Left renal cortex interstitium (tissue), 4 donors: ENCODE results near the gene PIGQ. TPM values are rescaled to one million over a fixed set of nuclear protein-coding genes. Genes with fewer than 3 reads are reported as not detected.

Experiments used
- DNase-seq, 4 donors: peaks; one replicate each; pipeline ENCODE4 v3.0.0-alpha.2; 2013; ENCODE audit warnings: low read depth in 4 of 4, low spot score in 2 of 4, missing footprints in 1 of 4
- polyA plus RNA-seq, 4 donors: library from polyadenylated mRNA; unstranded; fragments of 120-200 nt; gene quantifications; one replicate each; pipeline ENCODE4 v1.2.1, GENCODE V29; 2013; ENCODE audit not compliant: insufficient read length in 4 of 4

Gene PIGQ
- polyA plus RNA-seq, 4 donors, result 44.9 to 92.7 (median 76.9) TPM

DNA sequence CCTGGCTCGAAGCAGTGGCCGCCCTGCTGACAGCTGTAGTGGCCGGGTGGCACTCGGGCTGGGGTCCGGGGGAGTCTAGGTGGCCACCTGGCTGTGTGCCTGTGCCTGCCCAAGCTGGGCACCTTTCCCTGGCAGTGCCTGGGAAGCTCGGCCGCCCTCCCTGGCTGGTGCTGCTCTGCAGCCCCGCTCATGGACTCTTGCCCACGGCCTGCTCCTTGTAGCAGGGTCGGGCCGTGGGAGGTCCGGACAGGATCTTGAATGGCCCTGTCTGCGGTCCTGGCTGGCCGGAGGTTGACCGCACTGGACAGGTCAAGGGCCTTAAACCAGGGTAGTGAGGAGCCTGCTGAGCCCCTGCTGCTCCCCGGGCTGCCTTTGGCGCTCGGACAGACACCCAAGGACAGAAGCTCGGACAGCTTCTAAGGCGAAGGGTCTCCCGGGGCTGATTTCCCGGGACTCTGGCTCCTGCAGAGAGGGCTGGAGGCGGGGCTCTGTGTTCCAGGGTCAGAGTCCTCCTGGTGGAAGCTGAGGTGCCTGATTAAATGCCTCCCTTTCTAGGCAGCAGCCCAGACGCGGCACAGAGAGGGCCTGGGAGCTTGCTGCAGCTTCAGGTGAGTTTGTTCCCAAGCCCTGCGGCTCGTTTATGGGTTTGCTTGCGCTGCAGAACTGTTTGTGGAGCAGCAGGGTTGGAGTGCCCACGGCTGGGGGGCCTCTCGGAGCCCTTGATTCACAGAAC is 36.2 kb upstream of the PIGQ start:
- no peak for DNase-seq

DNA sequence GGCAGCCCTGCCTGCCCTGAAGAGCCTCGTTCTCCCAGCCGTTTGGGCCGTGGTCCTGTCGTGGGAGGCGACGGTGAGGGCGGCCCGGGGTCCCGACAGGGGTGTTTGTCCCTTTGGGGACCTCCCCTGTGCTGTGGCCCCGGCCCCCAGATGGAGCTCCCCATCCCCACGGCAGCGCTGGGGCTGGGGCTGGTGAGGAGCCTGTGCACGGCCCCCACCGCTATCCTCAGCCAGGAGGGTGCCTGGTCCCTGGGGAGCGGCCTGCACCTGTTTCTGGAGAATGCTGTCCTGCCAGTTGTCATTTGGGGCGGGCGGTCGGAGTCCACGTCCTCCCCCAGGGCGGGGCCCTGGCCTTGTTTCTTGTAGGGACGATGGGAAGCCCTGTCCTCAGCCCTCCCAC is 35.6 kb upstream of the PIGQ start:
- no peak for DNase-seq

DNA sequence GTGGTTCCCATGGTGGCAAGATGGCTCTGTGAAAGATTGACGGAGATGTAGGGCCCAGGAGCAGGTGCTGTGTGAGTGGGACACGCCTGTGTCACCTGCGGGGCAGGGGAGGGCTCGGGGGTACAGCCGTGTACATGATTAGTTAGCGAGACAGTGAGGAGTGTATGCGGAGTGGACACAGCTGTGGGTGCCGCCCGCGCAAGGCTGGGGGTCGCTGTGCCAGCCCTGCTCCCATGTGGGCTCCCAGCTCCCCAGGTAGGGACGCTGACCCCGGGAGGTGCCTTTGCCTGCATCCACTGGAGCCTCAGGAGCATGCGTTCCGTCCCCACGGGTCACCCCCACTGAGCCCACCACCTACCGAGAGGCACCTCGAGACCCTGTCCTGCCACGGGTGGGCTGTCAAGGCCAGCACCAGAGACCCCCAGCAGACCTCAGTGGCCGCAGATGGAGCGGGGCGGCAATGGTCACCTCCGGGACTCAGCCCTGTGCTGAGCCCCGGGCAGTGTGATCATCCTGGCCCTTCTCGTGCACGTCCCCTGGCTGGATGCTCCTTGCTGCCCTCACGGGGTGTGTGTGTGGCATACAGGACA is 34.8 kb upstream of the PIGQ start:
- no peak for DNase-seq

DNA sequence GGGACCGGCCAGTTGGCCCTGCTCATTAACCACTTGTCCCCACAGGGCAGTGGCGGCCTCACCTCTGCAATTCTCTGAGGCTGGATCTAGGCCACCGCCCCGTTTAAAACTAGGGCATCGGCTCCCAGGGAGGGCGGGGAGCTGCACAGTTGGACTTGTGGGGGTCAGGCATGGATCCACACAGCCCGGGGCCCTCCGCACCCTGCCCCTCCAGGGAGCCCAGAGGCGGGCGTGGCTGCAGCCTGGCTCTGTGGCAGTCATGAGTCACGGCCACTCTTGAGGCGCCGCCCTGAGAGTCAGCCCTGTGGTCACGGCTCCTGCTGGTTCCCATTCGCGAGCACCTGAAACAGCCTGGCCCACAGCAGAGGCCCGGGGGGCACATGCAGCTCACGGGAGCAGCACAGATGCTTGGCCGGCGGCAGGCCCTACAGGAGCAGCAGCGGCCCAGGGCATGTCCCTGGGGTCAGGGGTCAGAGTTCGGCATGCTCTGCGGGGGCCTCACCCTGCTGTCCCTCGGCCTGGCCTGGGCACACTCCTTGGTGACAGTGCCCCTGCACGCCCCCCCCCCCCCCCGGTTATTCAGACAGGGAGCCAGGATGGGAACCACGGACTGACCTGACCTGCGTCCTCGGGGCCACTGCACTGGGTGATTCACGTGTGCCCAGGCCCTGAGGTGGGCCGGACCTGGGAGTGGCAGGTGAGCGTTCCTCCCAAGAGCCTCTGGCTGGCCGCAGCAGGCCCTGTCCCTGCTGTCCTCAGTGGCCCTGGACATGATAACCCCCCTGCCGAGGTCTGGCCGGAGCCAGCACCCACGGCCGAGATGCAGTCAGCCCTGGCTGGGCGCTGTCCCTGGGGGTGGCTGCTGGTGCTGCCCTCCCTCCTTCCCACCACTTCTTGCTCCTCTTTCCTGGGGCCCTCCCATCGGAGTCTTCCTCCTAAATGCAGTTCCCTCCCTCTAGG is 34.0 kb upstream of the PIGQ start:
- no peak for DNase-seq

DNA sequence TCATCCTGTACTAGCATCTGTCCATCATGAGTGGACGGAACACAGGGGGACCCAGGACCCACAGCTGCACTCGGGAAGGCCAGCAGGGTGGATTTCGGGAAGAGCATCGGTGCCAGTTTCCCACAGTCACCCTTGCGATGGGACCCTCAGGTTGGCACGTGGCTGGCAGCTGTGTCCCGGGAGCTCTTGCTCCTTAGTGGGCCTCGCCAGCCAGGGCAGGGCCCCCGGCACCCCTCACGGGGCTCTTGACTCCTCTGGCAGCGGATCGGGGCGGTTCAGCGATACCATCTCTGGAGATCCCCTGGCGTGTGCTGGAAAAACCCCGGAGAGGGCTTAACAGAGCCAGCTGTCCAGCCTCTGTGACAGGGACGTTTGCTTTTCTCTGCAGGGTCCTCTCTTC is 33.0 kb upstream of the PIGQ start:
- no peak for DNase-seq

DNA sequence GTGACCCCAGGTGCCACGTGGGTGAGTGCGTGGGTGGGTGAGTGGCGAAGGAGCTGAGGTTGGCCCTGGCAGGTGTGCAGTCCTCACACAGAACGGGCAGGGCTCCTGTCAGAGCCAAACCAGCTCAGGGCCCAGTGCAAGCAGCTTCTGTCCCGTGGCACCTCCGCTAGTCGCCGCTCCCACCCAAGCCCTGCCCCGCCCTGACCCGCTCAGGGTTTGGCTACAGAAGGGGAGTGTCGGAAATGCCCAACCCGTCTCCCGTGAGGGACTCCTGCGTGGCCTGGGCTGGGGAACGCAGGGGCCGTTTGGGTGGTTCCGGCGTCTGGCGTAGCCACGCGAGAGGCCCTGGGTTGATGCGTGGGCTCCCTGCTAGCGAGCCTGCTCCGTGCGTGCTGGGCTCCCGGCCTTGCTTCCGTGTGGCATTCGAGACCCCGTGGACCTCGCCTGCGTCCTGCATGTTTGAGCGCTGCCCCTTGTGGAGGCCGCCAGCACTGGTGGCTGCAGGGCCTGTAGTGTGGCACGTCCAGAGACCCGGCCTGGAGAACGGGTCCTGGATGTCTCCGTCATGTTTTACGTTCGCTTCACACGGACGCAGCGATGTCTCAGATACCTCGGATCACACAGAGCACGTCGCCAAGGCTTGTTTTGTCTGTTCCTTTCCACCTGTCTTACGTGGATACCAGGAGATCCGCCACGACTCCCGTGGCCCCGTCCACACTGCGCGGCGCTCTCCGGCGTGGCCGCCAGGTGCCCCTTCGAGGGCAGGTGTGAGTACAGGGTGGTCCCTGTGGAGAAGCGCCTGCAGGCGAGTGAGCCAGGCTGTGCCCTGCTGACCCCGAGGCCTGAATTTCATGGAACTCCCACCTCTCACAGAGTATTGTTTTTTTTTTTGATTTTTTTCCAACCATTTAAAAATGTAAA is 32.1 kb upstream of the PIGQ start:
- DNase-seq, result no peak

DNA sequence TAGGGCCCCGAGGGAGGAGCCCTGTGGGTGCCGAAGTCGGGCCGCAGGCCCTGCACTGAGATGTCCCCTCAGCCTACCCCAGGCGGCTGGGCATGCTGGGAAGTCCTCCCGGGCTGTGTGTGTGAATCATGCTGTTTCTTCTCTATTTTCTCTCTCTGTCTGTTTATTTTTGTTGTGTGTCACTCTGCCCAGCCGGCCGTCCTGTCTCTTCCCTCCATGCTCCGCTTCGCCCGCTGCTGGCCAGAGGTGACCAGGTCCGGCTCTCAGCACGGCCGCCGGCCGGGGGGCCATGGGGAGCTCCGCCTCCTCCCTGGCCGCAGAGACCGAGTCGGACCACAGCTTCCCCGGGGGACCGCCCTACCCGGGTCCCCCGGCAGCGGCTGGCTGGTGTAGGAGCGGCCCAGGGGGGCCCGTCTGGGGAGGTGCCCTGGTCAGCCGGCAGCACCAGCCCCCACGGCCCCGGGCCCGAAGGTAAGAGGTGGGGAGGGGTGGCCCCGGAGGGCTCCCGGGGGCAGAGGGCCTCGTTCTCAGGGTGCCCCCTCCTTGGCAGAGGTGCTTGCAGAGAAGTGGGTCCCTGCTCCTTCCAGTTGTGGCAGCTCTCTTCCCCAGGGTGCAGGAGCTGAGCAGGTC is 29.8 kb upstream of the PIGQ start:
- DNase-seq, result no peak

DNA sequence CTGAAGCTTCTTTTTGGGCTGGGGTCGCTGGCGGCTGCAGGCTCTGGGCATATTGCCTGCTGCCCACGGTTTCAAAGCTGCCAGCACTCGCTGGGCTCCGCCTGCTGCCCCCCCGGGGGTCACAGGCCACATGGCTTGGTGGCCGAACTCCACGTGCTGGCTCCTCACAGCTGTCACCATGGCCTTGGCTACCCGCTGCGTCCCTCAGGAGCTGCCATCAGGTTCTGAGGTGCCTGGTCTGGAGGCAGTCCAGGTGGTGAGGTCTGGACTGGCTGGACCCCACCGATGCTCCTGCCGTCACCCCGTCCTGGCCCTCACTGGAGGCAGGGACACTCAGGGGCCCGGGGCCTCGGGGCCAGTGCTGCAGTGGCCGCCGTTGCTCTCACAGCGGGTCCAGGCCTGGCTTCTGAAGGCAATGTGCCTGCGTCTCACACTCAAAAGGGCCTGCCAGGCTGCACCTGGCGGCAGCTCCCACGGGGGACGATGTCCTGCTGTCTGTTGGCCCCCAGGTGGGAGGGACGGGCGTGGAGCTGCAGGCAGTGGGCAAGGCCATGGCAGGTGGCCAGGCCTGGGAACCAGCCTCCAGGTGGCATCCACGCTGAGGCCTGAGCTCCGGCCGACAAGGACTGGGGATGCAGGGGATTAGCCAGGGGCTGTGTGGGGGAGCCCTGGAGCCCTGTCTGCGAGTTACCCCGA is 29.0 kb upstream of the PIGQ start:
- no peak for DNase-seq

DNA sequence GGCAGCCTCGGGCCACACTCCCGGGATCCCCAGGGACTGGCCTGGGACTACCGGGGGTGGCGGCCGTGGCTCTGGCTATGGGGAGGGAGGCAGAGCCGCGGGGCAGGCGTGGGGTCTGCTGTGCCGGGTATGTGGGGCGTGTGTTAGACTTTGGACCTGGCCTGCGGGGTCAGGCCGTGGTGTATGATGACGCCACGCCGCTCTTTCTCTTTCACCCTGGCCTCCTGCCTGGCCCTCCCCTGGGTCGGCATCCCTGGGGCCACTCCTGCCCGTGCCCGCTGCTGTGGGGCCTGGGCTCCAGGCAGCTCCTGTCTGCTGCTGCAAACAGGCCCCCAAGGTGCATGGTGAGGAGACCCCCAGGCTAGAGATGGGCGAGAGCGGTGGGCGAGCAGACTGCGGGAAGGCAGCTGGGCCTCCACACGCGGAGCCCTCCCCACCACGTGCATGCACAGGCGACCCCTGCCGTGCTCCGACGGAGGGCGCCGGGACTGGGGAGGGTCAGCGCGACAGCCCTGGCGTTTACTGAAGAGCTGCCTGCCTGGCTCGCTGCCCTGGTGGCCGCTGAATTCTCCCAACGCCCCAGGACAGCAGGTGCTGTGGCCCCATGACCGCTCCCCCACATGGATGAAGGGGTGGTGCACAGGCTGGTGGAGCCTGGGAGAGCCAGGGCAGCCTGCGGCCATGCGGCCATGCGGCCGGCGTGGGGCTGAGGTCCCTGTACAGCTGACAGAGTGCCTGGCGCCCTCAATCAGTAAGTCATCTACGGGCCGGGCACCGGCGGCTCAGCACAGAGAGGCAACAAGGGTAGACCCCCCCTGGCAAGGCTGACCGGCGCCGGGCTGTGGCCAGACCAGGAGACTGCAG is 26.2 kb upstream of the PIGQ start:
- DNase-seq, result no peak

DNA sequence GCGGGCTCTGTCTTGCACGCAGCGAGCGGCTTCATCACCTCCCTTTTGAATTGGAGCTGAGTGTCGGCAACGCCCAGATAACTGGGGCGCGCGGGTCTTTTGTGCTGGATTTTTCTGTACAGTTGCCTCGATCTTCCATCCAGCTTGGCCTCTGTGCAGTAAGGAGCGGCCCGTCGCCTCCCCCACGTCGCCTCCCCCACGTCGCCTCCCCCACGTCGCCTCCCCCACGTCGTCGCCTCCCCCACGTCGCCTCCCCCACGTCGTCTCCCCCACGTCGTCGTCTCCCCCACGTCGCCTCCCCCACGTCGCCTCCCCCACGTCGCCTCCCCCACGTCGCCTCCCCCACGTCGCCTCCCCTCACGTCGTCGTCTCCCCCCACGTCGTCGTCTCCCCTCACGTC is 25.3 kb upstream of the PIGQ start:
- no peak for DNase-seq

DNA sequence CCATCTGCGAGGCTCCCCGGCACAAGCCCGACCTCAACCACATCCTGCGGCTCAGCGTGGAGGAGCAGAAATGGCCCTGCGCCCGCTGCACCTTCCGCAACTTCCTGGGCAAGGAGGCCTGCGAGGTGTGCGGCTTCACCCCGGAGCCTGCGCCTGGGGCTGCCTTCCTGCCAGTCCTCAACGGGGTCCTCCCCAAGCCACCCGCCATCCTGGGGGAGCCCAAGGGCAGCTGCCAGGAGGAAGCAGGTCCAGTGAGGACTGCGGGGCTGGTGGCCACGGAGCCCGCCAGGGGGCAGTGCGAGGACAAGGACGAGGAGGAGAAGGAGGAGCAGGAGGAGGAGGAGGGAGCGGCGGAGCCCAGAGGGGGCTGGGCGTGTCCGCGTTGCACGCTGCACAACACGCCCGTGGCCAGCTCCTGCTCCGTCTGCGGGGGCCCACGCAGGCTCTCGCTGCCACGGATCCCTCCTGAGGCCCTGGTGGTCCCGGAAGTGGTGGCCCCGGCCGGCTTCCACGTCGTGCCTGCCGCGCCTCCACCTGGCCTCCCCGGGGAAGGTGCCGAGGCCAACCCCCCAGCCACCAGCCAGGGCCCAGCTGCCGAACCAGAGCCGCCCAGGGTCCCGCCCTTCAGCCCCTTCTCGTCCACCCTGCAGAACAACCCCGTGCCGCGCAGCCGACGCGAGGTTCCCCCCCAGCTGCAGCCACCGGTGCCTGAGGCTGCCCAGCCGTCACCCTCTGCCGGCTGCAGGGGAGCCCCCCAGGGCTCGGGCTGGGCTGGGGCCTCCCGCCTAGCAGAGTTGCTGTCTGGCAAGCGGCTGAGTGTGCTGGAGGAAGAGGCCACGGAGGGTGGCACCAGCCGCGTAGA is 22.6 kb upstream of the PIGQ start:
- no peak for DNase-seq

DNA sequence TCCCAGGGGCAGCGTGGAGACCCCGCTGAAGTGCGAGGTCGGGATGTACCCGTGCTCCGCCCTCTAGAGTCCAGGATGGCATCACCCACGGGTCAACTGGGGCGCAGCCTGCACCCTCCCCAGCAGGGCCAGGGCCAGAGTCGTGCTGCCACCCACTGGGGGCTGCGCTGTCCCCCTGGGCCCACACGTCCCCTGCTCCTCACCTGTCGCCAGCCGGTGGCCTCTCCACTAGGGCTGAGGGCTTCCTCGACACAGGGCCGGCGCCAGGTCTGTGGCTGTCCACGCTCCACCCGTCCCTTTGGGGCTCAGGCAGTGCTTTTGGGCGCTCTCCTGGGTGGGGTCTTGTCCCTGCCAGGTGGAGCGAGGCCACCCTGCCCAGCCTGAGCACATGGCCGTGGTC is 21.2 kb upstream of the PIGQ start:
- DNase-seq, result no peak

DNA sequence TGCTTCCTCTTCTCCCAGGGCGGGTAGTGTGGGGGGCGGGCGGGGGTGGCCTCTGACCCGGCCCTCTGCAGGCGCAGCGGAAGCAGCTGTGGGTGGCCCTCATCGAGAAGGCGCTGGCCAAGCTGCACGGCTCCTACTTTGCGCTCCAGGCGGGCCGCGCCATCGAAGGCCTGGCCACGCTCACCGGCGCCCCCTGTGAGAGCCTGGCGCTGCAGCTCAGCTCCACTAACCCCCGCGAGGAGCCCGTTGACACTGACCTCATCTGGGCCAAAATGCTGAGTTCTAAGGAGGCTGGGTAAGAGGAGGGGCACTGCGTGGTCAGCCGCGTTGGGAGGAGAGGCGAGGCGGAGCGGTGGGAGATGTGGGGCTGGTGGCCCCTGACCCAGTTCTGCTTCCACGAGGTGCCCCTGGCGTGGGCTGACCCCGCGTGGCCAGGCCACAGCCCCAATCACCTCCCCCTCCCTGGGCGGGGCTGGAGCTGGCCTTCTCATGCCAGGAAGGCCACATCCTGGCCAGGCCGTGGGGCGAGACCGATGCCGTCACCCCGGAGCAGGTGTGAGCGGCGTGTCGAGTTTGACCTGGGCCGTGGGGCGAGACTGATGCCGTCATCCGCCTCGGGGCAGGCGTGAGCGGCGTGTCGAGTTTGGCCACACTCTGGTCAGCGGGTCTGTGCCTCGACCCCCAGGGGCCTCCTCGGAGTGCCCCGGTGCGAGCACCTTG is 20.1 kb upstream of the PIGQ start:
- no peak for DNase-seq

DNA sequence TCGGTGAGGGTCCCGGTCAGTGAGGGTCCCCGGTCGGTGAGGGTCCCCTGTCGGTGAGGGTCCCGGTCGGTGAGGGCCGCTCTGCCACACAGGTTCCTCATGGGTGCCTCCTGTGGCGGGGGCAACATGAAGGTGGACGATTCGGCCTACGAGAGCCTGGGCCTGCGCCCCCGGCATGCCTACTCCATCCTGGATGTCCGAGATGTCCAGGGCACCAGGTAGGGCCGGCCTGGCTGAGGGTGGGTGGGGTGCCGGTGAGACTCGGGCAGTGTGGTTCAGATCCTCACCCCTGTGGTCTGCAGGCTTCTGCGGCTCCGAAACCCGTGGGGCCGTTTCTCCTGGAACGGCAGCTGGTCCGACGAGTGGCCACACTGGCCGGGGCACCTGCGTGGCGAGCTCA is 18.6 kb upstream of the PIGQ start:
- DNase-seq, result no peak

DNA sequence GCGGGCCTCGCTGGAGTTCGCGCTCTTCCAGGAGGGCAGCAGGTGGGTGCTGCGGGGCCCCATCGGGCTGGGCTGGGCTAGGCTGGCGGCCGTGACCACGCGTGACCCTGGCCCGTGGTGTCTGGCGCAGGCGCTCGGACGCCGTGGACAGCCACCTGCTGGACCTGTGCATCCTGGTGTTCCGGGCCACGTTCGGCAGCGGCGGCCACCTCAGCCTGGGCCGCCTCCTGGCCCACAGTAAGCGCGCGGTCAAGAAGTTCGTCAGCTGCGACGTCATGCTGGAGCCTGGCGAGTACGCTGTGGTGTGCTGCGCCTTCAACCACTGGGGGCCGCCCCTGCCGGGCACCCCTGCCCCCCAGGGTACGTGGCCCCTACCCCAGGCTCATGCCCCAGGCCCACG is 17.6 kb upstream of the PIGQ start:
- no peak for DNase-seq

DNA sequence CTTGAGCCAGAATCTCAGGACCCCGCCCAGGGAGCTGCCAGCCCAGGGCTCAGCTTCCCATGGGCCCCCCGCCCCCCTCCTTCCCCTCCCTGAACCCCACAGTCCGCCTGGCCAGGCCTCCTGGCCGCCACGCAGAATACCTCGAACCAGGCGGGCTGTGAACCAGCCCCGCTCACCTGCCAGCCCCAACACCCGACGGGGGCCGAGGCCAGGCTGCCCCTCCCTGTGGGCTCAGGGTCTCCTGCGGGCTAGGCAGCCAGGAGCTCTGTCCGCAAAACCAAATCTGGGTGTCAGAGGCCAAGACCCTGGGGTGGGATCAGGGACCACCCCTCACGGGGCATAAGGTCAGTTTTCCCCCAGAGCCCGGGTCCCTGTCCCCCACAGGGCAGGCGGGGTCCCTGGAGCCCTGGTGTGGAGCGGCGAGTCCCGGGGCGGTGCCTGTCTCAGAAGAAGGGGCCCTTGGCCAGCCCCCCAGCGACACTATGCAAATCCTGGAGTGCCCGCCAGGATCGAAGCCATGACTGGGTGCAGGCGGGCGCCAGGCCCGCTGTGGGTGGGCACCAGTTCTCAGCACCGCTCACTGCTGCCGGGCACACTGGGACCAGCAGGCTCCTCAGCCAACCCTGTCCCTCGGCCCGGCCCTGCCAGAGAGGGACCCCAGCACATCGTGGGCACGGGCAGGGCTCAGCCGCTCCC is 16.0 kb upstream of the PIGQ start:
- no peak for DNase-seq
